ENCODE results near the gene IRAK1.

The IRAK1 gene

GRCh38 chrX:153971124-153971449, 48.6 kb downstream of the IRAK1 start:
- DNase-seq (ENCODE audit: low spot score): peak; percentile 88

GRCh38 chrX:153970357-153971123, 49.2 kb downstream of the IRAK1 start:
- peak; percentile 19 for DNase-seq (ENCODE audit: low spot score)

GRCh38 chrX:153969904-153970356, 49.8 kb downstream of the IRAK1 start:
- DNase-seq (ENCODE audit: low spot score): no peak

- no peak for DNase-seq (ENCODE audit: low spot score)
Measured at GRCh38 chrX:153969125-153969903, 50.4 kb downstream of the IRAK1 start.

GRCh38 chrX:153968754-153969124, 51.0 kb downstream of the IRAK1 start:
- peak; percentile 39 for DNase-seq (ENCODE audit: low spot score)

GRCh38 chrX:153968255-153968654, 51.4 kb downstream of the IRAK1 start:
- no peak for DNase-seq (ENCODE audit: low spot score)

GRCh38 chrX:153967536-153968224, 52.0 kb downstream of the IRAK1 start:
- peak; percentile 41 for DNase-seq (ENCODE audit: low spot score)

- DNase-seq (ENCODE audit: low spot score): no peak
Measured at GRCh38 chrX:153966841-153967535, 52.7 kb downstream of the IRAK1 start.

GRCh38 chrX:153966283-153966688, 53.4 kb downstream of the IRAK1 start:
- DNase-seq (ENCODE audit: low spot score): no peak

GRCh38 chrX:153965406-153965805, 54.3 kb downstream of the IRAK1 start:
- no peak for DNase-seq (ENCODE audit: low spot score)

- no peak for DNase-seq (ENCODE audit: low spot score)
Measured at GRCh38 chrX:153964105-153964504, 55.6 kb downstream of the IRAK1 start.

- no peak for DNase-seq (ENCODE audit: low spot score)
Measured at GRCh38 chrX:153963546-153963945, 56.2 kb downstream of the IRAK1 start.

GRCh38 chrX:153961292-153961691, 58.4 kb downstream of the IRAK1 start:
- DNase-seq (ENCODE audit: low spot score): no peak

GRCh38 chrX:153960786-153961185, 58.9 kb downstream of the IRAK1 start:
- no peak for DNase-seq (ENCODE audit: low spot score)

All from CD4-positive, alpha-beta T cell treated with Interleukin-2 at 100 ng/mL for 4 hours (primary cell).